Measurements from ENCODE around the gene MACROD2.

The MACROD2 gene

GRCh38 chr20:14525426-14525825, 530.1 kb downstream of the MACROD2 start:
- no peak for DNase-seq (ENCODE audit: low read depth in 3 of 3)

- no peak for DNase-seq (ENCODE audit: low read depth in 3 of 3)
Measured at GRCh38 chr20:14526891-14527290, 531.6 kb downstream of the MACROD2 start.

- DNase-seq (ENCODE audit: low read depth in 3 of 3), result no peak
Measured at GRCh38 chr20:14531786-14532185, 536.5 kb downstream of the MACROD2 start.

- no peak for DNase-seq (ENCODE audit: low read depth in 3 of 3)
Measured at GRCh38 chr20:14536738-14537137, 541.4 kb downstream of the MACROD2 start.

GRCh38 chr20:14538433-14538832, 543.1 kb downstream of the MACROD2 start:
- DNase-seq (ENCODE audit: low read depth in 3 of 3), result no peak

GRCh38 chr20:14543040-14543439, 547.7 kb downstream of the MACROD2 start:
- DNase-seq (ENCODE audit: low read depth in 3 of 3), result no peak

GRCh38 chr20:14544688-14545087, 549.4 kb downstream of the MACROD2 start:
- no peak for DNase-seq (ENCODE audit: low read depth in 3 of 3)

- no peak for DNase-seq (ENCODE audit: low read depth in 3 of 3)
Measured at GRCh38 chr20:14550655-14551054, 555.3 kb downstream of the MACROD2 start.

- no peak for DNase-seq (ENCODE audit: low read depth in 3 of 3)
Measured at GRCh38 chr20:14553774-14554534, 558.6 kb downstream of the MACROD2 start.

GRCh38 chr20:14555676-14556075, 560.4 kb downstream of the MACROD2 start:
- no peak for DNase-seq (ENCODE audit: low read depth in 3 of 3)

GRCh38 chr20:14556206-14556605, 560.9 kb downstream of the MACROD2 start:
- no peak for DNase-seq (ENCODE audit: low read depth in 3 of 3)

- no peak for DNase-seq (ENCODE audit: low read depth in 3 of 3)
Measured at GRCh38 chr20:14559612-14560011, 564.3 kb downstream of the MACROD2 start.

GRCh38 chr20:14561741-14562221, 566.5 kb downstream of the MACROD2 start:
- no peak for DNase-seq (ENCODE audit: low read depth in 3 of 3)

- DNase-seq (ENCODE audit: low read depth in 3 of 3), result no peak
Measured at GRCh38 chr20:14562981-14563380, 567.7 kb downstream of the MACROD2 start.

GRCh38 chr20:14566505-14566904, 571.2 kb downstream of the MACROD2 start:
- DNase-seq (ENCODE audit: low read depth in 3 of 3), result no peak

- no peak for DNase-seq (ENCODE audit: low read depth in 3 of 3)
Measured at GRCh38 chr20:14568225-14568624, 572.9 kb downstream of the MACROD2 start.

- no peak for DNase-seq (ENCODE audit: low read depth in 3 of 3)
Measured at GRCh38 chr20:14568701-14569100, 573.4 kb downstream of the MACROD2 start.

GRCh38 chr20:14569641-14570040, 574.3 kb downstream of the MACROD2 start:
- DNase-seq (ENCODE audit: low read depth in 3 of 3), result no peak

GRCh38 chr20:14570811-14571210, 575.5 kb downstream of the MACROD2 start:
- DNase-seq (ENCODE audit: low read depth in 3 of 3), result no peak

GRCh38 chr20:14573676-14574075, 578.4 kb downstream of the MACROD2 start:
- DNase-seq (ENCODE audit: low read depth in 3 of 3), result no peak

GRCh38 chr20:14576196-14576877, 581.0 kb downstream of the MACROD2 start:
- no peak for DNase-seq (ENCODE audit: low read depth in 3 of 3)

GRCh38 chr20:14580418-14581074, 585.2 kb downstream of the MACROD2 start:
- DNase-seq (ENCODE audit: low read depth in 3 of 3), result no peak

- no peak for DNase-seq (ENCODE audit: low read depth in 3 of 3)
Measured at GRCh38 chr20:14581731-14582130, 586.4 kb downstream of the MACROD2 start.

All from stimulated activated CD4-positive, alpha-beta T cell treated with anti-CD3 and anti-CD28 coated beads, TNF-alpha, amount 100 ng/mL, for 48 hours (primary cell).